UCSD-AML1 (cell line): ENCODE data around the gene RFPL4A.
A peak's percentile ranks its signal among the peaks of the same experiment; 100 is the strongest.

ENCODE experiments used
- DNase-seq: peaks from one replicate; lab custom pipeline; 2025; ENCODE audit not compliant: unreplicated experiment; lab: John Stamatoyannopoulos, UW

The RFPL4A gene

DNA sequence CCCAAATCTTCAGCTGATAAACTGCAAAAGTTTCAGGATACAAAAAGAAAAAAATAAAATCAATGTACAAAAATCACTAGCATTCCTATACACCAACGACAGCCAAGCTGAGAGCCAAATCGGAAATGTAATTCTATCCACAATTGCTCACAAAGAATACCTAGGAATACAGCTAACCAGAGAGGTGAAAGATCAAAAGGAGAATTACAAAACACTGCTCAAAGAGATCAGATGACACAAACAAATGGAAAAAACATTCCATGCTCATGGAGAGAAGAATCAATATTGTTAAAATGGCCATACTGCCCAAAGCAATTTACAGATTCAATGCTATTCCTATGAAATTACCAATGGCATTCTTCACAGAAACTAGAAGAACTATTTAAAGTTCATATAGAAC is 43.4 kb downstream of the RFPL4A start:
- no peak for DNase-seq

DNA sequence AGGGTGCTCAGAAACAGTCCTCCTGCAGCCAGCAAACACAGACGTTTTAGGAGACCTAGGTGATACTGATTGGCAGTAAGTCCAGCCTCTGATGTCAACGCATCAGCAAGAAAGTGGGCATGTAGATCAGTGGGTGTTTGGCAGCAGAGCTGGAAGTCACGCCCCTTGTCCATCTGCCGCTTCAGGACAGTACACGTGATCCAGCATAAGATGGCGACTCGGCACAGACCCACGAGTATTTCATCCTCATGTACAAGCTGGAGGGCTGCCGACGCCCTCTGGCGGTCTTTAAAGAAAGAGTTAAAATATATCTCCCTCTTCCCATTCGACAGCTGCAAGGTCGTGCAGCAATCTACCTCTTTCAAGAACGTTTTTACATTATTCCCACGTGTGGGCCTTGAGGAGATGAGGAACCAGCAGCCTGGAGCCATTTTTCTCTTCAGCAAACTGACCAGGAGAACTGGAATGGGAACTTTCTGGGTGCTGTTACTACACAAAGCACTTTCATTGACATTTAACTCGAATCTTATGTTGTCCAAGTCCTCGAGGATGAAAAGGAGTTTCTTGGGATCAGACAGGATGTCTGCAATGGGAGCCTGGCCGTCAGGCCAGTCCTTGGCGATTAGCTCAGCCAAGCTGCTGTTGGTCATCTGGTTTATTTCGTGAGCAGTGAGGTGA is 50.6 kb downstream of the RFPL4A start:
- DNase-seq: peak; percentile 71

- no peak for DNase-seq
Measured at GRCh38 chr19:55811340-55811739, 52.4 kb downstream of the RFPL4A start.

DNA sequence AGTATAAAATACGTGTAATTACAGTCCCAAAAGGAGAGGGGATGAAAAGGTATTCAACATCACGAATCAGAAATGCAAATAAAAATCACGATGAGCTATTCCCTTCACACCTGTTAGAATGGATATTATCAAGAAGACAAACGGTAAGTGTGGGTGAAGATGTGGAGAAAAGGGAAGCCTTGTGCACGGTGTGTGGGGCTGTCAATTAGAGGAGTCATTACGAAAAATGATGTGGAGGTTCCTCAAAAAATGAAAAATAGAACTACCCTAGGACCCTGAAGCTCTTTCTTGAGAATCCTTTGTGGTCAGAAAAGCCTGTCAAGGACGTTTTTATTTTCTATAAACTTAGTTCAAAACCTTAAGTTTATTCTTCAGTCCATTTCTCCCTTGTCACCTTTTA is 53.6 kb downstream of the RFPL4A start:
- no peak for DNase-seq
